Activated naive CD8-positive, alpha-beta T cell treated with anti-CD3 and anti-CD28 coated beads, Interleukin-2, amount 50 U/mL, for 16 hours (primary cell): ENCODE measurements around the gene ACVR1.

Source experiments
- DNase-seq: peaks from one replicate; pipeline ENCODE4 v3.0.0-alpha.2; 2020; ENCODE audit warnings: low read depth, low spot score

Gene ACVR1

DNA sequence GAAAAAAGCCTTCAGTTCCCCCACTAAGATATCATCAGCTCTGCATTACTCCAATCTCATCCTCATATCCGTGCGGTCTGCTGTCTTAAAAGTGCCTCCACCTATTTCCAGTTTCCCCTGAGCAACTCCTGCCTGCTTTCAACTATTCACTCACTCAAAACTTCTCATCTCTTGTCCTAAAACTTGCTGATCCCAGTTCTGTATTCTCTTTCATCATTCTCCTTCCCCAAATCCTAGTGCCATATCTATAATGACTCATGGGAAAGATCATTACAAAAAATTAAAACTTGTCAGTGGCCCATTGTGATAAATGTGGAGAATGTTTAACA is 20.0 kb downstream of the ACVR1 start:
- DNase-seq, result no peak

DNA sequence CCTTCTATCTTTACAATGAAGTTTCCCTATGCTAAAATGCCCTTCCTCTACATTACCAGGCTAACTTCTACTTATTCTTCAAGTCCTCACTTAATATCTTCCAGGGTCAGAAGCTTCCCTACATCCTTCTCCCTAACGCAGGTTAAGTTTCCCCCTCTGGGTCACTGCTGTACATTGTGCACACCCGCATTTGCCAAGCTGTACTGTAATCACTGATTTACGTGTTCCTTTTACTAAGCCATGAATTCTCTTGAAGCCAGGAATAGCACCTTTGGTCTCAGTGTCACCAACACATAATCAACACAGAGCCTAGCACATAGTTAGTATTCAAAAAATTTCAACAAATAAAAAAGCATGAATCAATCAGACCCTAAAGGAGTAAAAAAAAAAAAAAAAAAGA is 22.3 kb downstream of the ACVR1 start:
- DNase-seq, result no peak

DNA sequence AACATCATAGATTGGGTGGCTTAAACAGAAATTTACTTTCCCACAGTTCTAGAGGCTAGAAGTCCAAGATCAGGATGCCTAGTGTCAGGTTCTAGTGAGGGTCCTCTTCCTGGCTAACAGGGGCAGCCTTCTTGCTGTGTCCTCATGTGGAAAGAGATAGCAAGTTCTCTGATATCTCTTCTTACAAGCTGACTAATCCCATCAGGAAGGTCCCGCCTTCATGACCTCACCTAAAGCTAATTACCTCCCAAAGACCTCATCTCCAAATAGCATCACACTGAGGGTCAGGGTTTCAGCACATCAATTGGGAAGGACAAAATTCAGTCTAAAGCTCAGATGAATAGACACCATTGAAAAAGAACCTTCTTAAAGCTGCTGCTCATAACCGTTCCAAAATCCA is 22.9 kb downstream of the ACVR1 start:
- DNase-seq, result no peak

DNA sequence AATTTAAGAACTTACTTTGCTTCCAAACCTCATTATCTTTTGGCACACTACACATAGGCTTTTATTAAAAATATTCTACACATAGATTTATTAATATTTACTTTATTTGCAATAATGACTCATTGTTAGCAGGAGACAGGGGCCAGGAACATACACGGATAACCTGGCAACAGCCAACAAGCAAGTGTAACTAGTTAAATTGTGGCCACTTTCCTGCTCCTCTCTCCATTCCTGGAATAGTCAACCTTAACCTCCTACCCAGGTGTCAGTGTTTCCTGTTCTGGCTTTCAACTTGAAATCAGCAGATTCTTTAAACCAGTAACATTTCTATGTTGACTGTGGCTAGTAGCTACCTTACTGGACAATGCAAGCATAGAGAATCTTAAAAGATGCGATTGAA is 26.5 kb downstream of the ACVR1 start:
- DNase-seq, result no peak

DNA sequence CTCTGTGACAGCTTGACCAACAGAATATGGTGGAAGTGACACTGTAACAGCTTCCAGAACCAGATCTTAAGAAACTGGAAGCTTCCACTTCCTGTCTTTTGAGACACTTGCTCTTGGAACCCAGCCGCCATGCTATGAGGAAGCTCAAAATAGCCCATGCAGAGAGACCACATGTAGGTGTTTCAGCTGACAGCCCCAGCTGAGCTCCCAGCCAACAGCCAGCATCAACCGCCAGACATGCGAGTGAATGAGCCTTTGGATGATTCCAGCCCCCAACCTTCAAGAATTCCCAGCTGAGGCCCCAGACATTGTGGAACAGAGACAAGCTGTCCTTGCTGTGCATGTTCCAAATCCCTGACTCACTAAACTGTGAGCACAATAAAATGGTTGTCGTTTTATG is 27.9 kb downstream of the ACVR1 start:
- no peak for DNase-seq

DNA sequence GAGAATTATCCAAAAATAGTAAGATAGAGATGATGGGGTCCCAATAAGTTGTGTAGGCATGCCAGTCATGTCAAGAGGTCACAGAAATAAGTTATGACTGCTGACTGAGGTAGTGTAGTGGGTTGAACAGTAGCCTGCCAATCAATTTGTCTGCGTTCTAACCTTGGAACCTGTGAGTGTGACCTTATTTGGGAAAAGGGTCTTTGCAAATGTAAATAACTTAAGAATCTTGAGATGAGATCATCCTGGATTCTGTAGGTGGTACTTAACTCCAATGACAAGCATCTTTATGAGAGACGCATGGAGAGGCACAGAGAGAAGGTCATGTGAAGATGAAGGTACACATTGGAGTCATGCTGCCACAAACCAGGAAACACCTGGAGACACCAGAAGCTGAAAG is 31.0 kb downstream of the ACVR1 start:
- no peak for DNase-seq

DNA sequence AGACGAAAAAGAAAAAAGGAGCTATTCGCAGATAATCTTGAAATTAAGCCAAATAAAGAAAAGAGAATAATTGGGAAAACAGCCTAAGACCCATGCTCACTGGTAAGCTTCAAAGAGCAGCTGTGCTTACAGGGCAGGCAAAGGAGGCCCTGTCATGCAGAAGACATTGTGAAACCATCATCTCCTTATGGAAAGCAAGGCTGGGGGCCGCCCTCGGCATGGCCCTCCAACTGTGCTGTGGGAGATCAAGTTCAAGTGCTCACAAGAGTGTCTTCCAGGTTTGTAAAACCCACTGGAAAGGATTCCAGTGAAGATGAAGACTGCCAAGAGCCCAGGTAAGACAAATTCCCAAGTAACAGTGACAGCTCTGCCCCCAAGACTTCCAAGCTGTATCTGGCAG is 32.2 kb downstream of the ACVR1 start:
- no peak for DNase-seq

DNA sequence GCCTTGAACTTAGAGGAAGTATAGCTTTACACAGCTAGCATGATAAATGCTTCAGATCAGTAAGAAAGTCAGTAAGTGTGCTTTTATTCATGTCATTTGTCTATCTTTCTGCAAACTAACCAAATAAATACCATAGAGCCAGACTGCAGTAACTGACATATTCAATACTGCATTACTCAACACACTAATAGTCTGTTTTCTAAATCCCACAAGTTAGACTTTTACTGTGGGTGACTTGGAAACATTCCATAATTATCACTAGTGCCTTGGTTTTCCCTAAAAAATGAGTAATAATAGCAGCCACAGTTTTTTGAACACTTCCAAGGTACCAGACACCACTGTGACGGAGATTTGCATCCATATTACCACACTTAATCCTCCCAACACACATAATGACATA is 33.0 kb downstream of the ACVR1 start:
- no peak for DNase-seq

DNA sequence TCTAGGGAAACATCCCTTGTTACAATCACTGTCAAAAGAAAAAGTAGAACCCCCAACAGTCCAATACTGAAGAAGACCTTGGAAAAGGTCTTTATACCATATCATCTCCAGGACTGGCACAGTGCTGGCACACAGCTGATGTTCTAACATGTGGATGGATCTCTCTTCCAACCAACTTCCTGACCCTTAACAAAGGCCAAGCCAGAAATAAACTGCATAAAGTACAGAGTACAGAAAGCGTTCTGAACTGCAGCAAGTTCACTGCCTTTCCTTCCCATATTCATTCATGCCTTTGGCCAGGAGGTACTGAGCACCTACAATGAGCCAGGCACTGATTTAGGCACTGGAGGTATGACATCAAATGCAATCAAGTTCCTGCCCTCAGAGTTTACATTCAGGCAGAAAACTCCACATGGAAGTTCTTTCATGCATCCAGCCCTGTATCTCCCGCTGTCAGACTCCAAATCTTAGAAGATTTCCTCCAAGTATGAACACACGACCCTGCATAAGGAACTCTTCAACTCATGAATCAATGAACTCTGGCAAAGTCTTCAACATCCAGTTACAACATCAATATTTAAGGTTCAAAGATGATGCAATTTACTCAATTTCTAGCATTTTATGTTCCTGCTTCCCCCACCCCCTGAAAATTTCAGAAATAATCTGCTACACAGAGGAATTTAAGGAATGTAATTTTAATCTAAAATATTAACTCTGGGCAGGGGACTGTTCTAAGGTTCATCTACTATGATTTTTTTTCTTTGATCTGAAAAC is 33.8 kb downstream of the ACVR1 start:
- no peak for DNase-seq

DNA sequence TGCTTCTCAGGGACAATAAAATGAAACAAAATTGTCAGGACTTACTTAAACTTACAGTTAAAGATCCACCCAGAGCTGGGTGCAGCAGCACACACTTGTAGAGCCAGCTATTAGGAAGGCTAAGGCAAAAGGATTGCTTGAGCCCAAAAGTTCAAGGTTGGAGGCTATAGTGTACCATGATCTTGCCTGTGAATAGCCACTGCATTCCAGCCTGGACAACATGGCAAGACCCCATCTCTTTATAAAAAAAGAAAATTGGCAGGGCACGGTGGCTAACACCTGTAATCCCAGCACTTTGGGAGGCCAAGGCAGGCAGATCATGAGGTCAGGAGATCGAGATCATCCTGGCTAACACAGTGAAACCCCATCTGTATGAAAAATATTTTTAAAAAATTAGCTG is 34.6 kb downstream of the ACVR1 start:
- no peak for DNase-seq

DNA sequence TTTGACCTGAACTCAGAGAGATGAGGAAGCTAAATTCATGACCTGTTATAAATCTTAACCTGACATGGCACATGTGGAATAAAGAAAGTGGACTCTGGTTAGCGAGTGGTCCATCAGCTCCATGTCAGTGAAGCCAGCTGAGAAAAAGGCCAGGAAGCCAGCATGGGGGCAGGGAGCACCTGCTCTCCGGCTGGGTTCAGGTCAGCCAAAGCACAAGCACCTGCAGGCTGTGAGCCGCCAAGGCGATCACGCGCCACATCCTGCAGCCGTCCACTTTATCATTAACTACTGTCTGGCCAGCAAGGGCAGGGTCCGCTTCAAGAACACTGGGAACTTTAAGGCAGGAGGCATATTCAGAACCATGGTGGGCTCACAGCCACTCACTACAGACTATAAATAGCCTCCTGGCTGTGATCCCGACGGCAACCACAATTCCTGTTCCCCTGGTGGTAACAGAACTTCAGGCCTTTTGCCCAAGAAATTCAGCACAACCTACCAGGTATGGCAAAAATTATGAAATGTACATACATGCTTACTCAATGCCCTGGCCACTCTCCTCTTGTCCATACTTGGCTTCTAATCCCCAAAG is 35.5 kb downstream of the ACVR1 start:
- no peak for DNase-seq

DNA sequence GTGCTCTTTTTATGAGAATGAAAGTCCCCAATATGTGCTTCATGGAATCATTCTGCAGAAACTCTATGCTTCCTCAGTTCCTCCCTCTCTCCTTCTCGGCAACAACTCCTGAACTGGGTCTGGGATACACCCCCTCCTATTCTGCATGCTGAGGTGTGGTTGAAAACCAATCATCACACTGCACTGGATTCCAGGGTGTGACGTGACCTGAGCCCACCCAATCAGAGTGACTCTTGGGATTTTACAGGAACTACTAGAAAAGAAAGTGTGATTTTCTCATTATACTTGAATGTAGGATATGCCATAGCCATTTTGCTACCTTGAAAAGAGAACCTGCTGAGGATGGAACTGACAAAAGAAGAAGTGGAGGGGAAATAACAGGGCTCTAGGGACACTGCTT is 36.3 kb downstream of the ACVR1 start:
- no peak for DNase-seq

DNA sequence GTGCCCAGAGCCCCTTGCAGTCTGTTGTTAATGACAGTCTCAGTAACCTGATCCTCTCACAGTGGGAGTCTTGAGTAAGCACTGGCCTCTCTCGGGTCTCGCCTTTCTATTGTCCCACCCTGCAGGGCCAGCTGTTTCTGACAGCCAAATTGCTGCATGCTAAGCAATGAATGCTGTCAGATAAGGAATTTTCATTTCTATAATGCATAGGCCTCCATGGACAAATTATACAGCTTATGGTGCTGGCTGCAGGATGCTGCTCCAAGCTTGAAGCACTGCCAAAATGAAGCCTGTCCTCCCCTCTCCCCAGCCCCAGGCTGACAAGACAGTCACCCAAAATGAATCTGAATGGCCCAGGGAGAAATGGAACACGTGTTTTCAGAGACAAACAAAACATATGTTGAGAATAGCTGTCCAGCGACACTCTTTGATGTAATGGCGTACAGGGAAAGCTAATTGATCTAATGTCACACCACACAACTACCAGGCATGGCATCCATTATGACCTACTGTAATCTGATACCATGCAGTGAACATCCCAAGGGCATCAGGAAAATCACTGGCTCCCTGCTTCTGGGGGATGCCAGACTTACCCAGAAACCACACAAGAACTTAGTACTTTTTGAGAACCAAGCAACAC is 36.8 kb downstream of the ACVR1 start:
- no peak for DNase-seq

DNA sequence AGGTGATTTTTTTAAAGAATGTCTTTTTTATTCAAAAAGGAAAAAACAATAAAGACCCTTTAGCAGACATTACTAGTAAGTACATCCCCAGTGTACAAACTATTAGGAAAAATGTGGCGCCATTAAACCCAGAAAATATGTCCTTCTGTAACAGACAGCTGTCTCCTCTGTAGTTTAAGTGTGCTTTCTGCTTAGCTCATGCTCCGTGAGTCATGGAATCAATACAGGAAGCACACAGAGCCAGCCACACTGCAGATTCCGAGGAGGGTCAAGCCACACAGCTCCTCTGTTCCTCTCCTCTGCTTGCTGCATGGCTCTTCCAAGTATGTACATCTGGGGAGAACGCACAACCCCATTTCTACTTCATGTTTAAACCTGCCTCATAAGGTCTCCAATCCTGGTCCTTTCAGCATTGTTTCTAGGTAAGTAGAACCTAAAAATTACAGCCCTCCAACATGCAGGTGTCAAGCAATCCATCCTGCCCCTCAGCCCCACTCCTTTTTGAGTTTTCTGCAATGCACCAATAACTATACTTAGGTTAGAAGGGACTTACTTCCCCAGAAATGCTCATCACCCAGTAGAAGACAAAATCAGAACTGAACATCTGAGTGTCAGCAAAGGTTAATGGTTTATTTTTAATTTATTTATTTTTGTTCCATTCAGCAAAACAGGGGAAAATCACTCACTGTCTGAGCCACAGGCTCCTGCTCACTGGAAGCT is 37.5 kb downstream of the ACVR1 start:
- DNase-seq, result no peak

DNA sequence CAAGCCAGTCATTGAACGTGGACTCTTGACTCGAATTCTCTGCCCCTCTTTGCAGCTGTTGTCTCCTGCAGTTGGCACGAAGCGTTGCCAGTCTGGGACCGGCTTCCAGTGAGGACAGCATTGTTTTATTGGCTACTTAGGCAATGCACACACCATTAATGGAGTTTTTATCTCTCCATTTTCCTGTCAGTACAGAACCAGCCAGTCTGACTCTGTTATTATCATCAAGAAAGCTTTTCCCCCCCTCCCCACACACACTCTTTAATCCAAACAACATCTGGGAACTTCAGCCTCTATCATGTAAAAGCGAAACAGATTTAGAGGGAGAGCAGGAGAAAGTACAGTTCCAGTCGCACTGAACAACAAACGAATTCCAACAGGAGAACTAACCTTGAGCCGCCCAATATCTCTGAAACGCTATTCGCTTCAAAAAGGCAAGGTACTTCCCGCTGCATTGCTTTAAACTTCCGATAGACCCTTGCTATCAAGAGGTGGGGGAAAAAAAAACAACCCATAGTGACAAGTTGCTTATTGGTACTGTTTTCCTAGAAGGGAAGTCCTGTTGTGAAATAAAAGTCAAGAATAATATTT is 38.2 kb downstream of the ACVR1 start:
- no peak for DNase-seq

DNA sequence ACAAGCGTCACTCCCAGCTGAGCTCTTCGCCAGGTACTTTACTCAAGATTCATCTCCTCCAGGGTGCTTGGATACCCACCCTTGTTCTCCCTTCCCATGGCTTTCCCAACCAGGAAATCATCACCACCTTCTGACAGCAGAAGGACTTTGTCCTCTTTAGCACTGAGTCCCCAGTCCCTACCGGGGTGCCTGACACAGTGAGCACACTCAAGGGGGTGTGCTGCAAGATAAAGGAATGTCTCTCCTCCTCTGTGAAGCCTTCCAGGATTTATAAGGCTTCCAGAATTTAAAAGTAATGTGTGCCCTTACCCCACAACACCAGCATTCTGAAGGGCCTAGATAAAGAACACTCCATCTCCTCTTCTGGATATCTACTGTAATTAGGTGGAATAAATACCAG is 39.6 kb downstream of the ACVR1 start:
- no peak for DNase-seq

DNA sequence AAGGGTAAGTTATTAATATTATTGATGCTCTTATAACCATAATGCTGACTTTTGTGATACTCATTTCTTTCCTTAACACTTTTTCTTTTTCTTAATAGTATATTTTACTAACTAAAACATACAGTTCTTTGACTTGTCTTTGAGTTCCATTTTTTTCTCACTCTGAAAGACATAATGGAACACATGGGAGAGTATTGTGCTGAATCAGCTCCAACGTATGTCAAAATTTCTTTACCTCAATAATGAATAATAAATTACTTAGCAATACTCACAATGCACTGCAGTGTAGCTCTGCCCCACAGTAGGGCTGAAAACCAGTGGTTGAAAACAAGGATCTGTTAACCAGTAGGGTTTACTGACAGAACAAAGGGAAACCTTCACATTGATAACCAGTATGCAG is 40.7 kb downstream of the ACVR1 start:
- DNase-seq, result no peak

DNA sequence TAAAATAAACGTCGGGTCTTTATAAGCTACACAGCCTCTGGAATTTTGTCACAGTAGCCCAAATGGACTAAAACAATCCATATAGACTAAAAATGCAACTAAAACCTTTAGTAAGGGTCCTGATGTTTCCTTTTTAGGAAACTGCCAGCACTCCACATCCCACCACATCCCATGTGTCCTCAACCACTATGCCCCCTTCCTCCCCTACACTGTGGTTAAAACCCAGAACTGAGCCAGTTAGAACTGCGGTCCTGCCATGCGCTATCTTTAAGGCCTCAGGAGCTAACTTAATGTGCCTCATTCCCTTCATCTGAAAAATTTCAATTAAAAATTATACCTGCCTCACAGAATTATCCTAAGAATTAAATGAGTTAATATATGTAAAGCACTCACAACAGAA is 41.1 kb downstream of the ACVR1 start:
- no peak for DNase-seq

DNA sequence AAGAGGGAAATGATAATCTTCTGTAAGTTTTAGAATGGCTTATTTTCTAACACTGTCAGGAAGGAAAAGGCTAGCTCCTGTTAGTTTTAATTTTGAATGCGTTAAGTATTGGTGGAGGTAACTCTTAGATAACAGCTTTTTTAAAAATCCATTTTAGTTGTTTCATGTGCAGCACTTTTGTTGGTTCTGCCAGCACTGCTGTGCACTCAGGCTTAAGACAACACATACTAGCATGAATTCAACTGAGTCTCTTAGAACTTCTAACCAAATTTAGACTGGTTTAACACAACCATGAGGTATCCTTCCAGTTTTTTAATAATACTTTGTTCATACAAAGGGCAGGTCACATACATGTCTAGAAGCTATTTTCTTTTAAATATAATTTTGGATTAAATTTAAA is 42.4 kb downstream of the ACVR1 start:
- DNase-seq, result no peak

DNA sequence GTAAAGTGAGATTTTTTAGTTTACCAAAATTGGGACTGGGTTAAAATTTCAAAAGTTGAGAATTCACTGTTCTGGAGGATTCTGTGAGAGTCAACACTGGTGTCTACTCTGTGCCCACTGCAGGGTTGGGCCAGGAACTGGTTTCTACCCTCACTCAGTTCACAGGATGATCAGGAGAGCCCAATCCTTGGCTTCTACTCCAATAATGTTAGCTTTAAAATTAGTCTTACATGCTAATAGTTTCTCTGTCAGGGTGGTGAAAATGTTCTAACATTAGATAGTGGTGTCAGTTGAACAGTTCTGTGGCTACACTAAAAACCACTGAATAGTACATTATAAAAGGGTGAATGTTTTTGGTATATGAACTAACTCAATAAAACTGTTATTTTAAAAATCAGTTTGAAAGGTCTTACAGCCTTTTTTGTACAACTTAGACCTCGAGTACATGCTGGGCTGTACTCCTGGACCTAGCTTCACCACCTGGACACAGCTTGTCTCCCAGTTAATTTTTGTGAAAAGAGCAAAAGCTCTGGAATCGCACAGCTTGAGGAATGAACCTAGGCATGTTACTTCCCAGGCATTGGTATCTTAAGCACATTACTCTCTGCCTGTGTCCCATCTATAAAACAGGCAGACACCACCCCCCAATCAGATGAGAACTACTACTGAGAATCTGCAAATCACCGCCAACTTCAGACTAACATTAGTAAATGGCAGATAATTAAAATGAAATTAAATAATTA is 44.4 kb downstream of the ACVR1 start:
- no peak for DNase-seq

DNA sequence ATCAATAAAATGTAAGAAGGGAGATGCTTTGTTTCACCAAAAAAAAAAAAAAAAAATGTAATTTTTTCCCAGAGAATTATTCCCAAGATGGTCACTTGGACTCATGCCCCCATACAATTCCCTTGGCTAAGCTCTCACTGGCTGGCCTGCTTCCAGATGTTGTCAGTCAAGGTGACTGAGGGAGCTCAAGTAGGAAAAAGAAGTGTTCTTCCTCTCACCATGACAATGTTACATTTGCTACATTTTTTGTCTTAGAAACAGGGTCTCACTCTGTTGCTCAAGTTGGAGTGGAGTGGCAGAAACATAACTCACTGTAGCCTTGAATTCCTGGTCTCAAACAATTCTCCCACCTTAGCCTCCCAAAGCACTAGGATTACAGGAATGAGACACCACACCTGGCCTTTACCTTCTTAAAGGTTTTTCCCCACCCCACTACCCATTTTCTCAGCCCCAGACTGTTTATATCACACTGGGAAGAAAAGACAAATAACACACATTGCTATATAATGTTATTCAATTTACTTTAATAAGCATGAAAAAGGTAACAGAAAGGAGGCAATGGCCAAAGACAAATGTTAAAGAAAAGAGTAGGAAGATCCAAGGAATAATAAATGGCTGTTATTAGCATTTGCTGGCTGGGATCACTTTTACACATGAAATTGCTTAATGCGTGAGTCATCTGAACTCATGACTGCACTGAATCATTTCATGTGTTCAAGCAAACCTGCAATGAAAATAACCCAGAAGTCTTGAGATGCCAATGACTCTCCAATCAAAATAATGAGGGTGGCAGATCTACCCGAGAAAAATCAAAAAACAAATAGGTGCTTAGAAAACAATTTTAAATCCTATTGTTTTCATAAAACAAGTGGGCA is 45.2 kb downstream of the ACVR1 start:
- DNase-seq, result no peak
